GM10266 (cell line): ENCODE results near the gene GRIN2A.
A peak's percentile ranks its signal among the peaks of the same experiment; 100 is the strongest.

Experiments
- DNase-seq: peaks from one replicate; pipeline ENCODE4 v3.0.0; 2012; ENCODE audit errors: extremely low spot score
- CTCF ChIP-seq: IDR thresholded peaks from 2 replicates; pipeline ENCODE4 v1.5.1; 2012; ENCODE audit warnings: mild to moderate bottlenecking, low read depth; ENCODE audit not compliant: control insufficient read depth, insufficient read depth; ENCODE audit errors: missing control alignments

GRIN2A gene

GRCh38 chr16:9950658-9951057, 231.6 kb downstream of the GRIN2A start:
- no peak for DNase-seq
- no peak for TF ChIP-seq CTCF

- DNase-seq, result no peak
- no peak for TF ChIP-seq CTCF
Measured at GRCh38 chr16:9949396-9949795, 232.8 kb downstream of the GRIN2A start.

GRCh38 chr16:9948933-9949332, 233.3 kb downstream of the GRIN2A start:
- DNase-seq, result no peak
- no peak for TF ChIP-seq CTCF

- peak; percentile 4 for TF ChIP-seq CTCF
- no peak for DNase-seq
Measured at GRCh38 chr16:9946022-9946720, 236.1 kb downstream of the GRIN2A start.

- no peak for DNase-seq
- TF ChIP-seq CTCF, result no peak
Measured at GRCh38 chr16:9943121-9943520, 239.1 kb downstream of the GRIN2A start.

GRCh38 chr16:9941245-9941644, 241.0 kb downstream of the GRIN2A start:
- no peak for TF ChIP-seq CTCF
- DNase-seq, result no peak

- no peak for TF ChIP-seq CTCF
- no peak for DNase-seq
Measured at GRCh38 chr16:9934723-9935508, 247.3 kb downstream of the GRIN2A start.
